ENCODE measurements around the gene PIP5KL1. TPM values are rescaled to one million over a fixed set of nuclear protein-coding genes. Genes with fewer than 3 reads are reported as not detected.

Gene PIP5KL1
- 1 to 10 TPM in 1 of 2 experiments, under 1 TPM in 1; 0.94 to 2.9 TPM for total RNA-seq

DNA sequence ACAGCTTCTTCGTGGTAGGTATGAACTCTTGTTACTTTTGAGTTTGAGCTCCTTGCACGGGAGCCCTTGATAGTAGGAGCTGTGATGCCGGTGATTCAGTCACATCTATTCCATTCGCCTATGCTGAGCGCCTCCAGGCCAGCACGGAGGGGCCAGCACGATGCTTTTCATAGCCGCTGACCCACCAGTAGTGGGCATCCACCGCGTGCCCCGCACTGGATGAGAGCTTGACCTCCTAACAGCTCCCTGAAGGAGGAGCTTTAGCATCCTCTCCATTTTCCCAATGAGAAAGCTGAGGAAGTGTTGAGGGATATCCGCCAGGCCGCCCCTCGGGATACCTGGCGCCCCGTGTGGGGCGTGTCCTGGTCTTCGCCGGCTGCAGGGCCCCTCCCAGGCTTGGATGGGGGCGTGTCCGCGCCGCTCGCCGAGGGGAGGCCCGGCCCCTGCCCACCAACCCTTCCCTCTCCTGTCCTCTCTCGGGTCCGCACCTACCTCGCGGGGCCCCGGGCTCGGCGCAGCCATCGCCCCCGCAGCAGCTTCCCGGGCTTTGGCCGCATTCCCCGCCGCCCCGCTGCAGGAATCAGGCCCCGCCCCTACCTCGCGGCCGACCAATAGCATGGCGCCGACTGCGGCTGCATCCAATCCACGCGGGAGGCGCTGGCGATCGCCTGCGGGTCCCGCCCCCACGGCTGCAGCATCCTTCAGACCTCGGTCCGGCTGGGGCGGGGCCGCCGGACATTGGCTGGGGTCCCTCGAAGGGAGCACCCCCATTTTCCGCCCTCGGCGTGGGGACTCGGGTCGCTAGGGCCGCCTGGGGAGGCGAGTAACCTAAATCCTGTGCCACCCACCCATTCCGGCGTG is at the start of gene PIP5KL1:
TSS of gene PIP5KL1 (minus strand) at position 547 of the 861 bp plus-strand sequence. CDS start at position 522, 25 bp downstream.
- intact Hi-C loops (cut with micrococcal nuclease): no loop called here
- Mint-ChIP-seq H3K27me3 (peaks cover 1% of the 10 kb centered on the region), H3K9me3 (no peaks in the 10 kb centered on the region), H3K27ac (no peak within 1 kb of the TSS), H3K4me1 (ENCODE audit: low read depth) (peaks cover 32% of the 10 kb centered on the region), H3K36me3 (peaks cover 10% of the 10 kb centered on the region), H3K4me3 (peak within 1 kb of the TSS; percentile 48)
- POLR2A ChIA-PET: interaction anchor here (0.9 to 1.1 kb wide), 3 partner anchors 9 to 51 kb away, joined by 3 to 6 read pairs (median 5); partner anchors contain the start of gene ST6GALNAC4
- DNase-seq: peak; percentile 79
- CTCF ChIA-PET: interaction anchor here (0.7 to 2.7 kb wide), 5 partner anchors 9 to 187 kb away, joined by 3 to 14 read pairs (median 5); no protein-coding TSS in a partner anchor

DNA sequence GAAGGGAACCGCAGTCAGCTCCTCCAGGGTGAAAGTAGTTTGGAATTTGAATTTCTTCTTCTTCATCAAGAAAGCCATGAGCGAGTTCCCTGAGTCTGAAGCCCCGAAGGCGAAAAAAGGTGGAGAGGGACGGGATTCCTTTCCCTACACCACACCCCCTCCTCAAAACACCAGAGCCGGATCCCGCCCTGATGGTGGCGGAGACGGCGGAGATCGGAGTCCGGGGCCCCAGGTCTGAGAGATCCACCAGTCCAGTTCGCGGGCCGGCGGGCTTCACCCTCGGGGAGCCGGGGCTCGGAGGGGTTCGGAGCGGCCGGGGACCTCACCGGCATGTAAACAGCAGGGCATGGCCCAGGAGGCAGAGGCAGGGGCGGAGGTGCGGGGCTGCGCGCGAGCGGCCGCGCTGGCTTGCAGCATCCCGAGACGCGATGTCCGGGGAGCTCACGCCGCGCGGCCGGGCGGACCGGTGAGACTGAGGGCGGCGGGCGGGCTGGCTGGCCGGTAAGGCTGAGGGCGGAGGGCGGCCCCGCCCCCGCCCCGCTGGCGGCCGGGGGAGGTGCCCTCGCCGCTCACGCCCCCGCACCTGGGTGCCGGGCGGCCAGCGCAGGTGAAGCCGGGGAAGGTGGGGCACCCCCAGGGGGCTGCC is 49.6 kb upstream of the PIP5KL1 start:
- peak; percentile 55 for DNase-seq
- peaks cover 16% of the 10 kb centered on the region for H3K36me3 Mint-ChIP-seq
- ChIA-PET POLR2A (interaction anchor here (0.5 to 7.1 kb wide), 6 partner anchors 9 to 90 kb away, joined by 3 to 45 read pairs (median 18); no protein-coding TSS in a partner anchor), CTCF (interaction anchor here (1.1 to 12.2 kb wide), 9 partner anchors 10 to 137 kb away, joined by 3 to 106 read pairs (median 6); no protein-coding TSS in a partner anchor)
- H3K4me1 Mint-ChIP-seq (ENCODE audit: low read depth): peaks cover 51% of the 10 kb centered on the region
- H3K4me3 Mint-ChIP-seq: peak overlapping the region; percentile 96
- intact Hi-C loops (cut with micrococcal nuclease): no loop called here
- no peaks in the 10 kb centered on the region for H3K27me3 Mint-ChIP-seq
- H3K27ac Mint-ChIP-seq: peak overlapping the region; percentile 84
- H3K9me3 Mint-ChIP-seq: no peaks in the 10 kb centered on the region

- Mint-ChIP-seq H3K27ac (peak overlapping the region; percentile 84), H3K36me3 (peaks cover 16% of the 10 kb centered on the region), H3K4me1 (ENCODE audit: low read depth) (peaks cover 57% of the 10 kb centered on the region), H3K9me3 (no peaks in the 10 kb centered on the region), H3K27me3 (no peaks in the 10 kb centered on the region), H3K4me3 (peak overlapping the region; percentile 96)
- POLR2A ChIA-PET: interaction anchor here (0.5 to 7.1 kb wide), 6 partner anchors 8 to 215 kb away, joined by 3 to 45 read pairs (median 17); no protein-coding TSS in a partner anchor
- DNase-seq: no peak
- CTCF ChIA-PET: interaction anchor here (0.7 to 12.2 kb wide), 9 partner anchors 9 to 138 kb away, joined by 3 to 106 read pairs (median 6); no protein-coding TSS in a partner anchor
- intact Hi-C loops (cut with micrococcal nuclease): loop anchor here (1.0 to 5.0 kb wide), 2 partner anchors 9 to 207 kb away; no protein-coding TSS in a partner anchor
Observed at GRCh38 chr9:127979333-127980059, 48.9 kb upstream of the PIP5KL1 start.

- H3K27ac Mint-ChIP-seq: peak overlapping the region; percentile 84
- intact Hi-C loops (cut with micrococcal nuclease): loop anchor here (1.0 to 5.0 kb wide), 2 partner anchors 9 to 207 kb away; no protein-coding TSS in a partner anchor
- peaks cover 61% of the 10 kb centered on the region for H3K4me1 Mint-ChIP-seq (ENCODE audit: low read depth)
Observed at GRCh38 chr9:127979015-127979332, 48.4 kb upstream of the PIP5KL1 start.

DNA sequence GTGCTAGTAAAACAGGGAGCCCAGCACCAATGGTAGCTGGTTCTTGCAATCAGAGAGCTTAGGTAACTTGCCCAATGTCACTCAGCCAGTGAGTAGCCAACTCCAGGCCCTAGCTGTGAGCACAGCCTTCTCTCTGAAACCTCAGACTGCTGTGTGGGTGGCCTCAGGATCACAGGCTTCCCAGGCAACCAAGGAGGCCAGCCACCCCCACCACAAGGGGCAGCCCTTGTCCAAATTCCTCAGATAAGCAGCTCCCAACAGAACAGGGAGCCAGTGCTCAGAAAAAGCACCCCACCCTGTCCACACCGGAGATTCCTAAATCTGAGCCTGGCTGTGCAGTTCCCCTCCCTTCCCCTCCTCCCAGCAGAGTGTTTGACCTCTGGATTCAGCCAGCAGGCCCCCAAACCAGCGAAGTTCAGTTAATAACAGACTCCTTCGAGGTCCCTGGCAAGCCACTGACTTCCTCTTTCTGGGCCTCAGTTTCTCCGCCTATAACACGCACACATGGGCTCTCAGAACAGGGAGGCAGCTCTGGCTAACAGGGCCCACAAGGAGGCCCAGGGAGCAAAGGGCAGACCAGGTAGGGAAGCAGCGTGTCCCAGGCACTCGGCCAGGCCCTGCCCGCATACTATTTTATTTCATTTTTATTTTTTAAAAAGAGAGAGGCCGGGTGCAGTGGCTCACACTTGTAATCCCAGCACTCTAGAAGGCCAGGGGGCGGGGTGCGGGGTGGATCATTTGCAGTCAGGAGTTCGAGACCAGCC is 47.5 kb upstream of the PIP5KL1 start:
- no peaks in the 10 kb centered on the region for H3K27me3 Mint-ChIP-seq
- no peaks in the 10 kb centered on the region for H3K9me3 Mint-ChIP-seq
- POLR2A ChIA-PET: interaction anchor here (0.8 to 7.1 kb wide), 6 partner anchors 7 to 116 kb away, joined by 3 to 45 read pairs (median 16); no protein-coding TSS in a partner anchor
- H3K4me1 Mint-ChIP-seq (ENCODE audit: low read depth): peaks cover 62% of the 10 kb centered on the region
- DNase-seq: peak; percentile 56
- H3K36me3 Mint-ChIP-seq: peaks cover 16% of the 10 kb centered on the region
- H3K4me3 Mint-ChIP-seq: peak overlapping the region; percentile 96
- intact Hi-C loops (cut with micrococcal nuclease): loop anchor here (1.0 to 5.0 kb wide), 3 partner anchors 23 to 206 kb away; no protein-coding TSS in a partner anchor
- H3K27ac Mint-ChIP-seq: peak overlapping the region; percentile 88
- CTCF ChIA-PET: interaction anchor here (1.4 to 12.2 kb wide), 5 partner anchors 24 to 57 kb away, joined by 5 to 106 read pairs (median 29); no protein-coding TSS in a partner anchor

More at GRCh38 chr9:127979015-127979332, 48.4 kb upstream of the PIP5KL1 start:
- H3K36me3 Mint-ChIP-seq: peaks cover 16% of the 10 kb centered on the region
- ChIA-PET CTCF (interaction anchor here (0.7 to 12.2 kb wide), 7 partner anchors 20 to 137 kb away, joined by 3 to 106 read pairs (median 25); no protein-coding TSS in a partner anchor), POLR2A (interaction anchor here (0.5 to 7.1 kb wide), 5 partner anchors 8 to 214 kb away, joined by 3 to 45 read pairs (median 29); no protein-coding TSS in a partner anchor)
- H3K9me3 Mint-ChIP-seq: no peaks in the 10 kb centered on the region
- DNase-seq: no peak
- H3K4me3 Mint-ChIP-seq: peak overlapping the region; percentile 96
- H3K27me3 Mint-ChIP-seq: no peaks in the 10 kb centered on the region

- POLR2A ChIA-PET: interaction anchor here (0.8 to 7.1 kb wide), 5 partner anchors 22 to 117 kb away, joined by 3 to 45 read pairs (median 3); no protein-coding TSS in a partner anchor
- Mint-ChIP-seq H3K9me3 (no peaks in the 10 kb centered on the region), H3K36me3 (peaks cover 16% of the 10 kb centered on the region), H3K27me3 (no peaks in the 10 kb centered on the region), H3K4me1 (ENCODE audit: low read depth) (peaks cover 65% of the 10 kb centered on the region), H3K27ac (peak overlapping the region; percentile 88), H3K4me3 (peak overlapping the region; percentile 96)
- intact Hi-C loops (cut with micrococcal nuclease): loop anchor here (1.0 to 5.0 kb wide), 3 partner anchors 22 to 205 kb away; no protein-coding TSS in a partner anchor
- peak; percentile 59 for DNase-seq
- CTCF ChIA-PET: interaction anchor here (1.3 to 12.2 kb wide), 6 partner anchors 23 to 57 kb away, joined by 3 to 106 read pairs (median 27); no protein-coding TSS in a partner anchor
Observed at GRCh38 chr9:127977009-127977883, 46.7 kb upstream of the PIP5KL1 start.

DNA sequence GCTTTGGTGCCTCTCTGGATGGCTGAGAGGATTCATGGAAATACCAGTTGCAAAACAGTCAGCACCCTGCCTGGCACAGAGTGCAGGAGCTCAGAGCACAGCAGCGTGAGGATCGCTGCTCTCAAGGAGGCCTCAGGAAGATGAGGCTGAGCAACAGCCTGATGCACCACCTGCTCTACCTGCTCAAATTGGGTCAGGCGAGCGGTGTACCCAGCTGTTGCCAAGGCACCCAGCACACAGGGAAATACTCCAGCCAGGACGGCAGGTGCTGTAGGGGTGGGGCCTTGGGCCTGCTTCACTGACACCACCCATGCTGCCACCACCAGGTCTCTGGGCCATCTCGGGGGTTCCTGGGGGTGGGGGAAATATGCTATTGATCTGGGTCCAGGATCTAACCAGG is 45.9 kb upstream of the PIP5KL1 start:
- H3K4me1 Mint-ChIP-seq (ENCODE audit: low read depth): peaks cover 67% of the 10 kb centered on the region
- H3K9me3 Mint-ChIP-seq: no peaks in the 10 kb centered on the region
- peaks cover 16% of the 10 kb centered on the region for H3K36me3 Mint-ChIP-seq
- ChIA-PET CTCF (interaction anchor here (0.7 to 12.2 kb wide), 6 partner anchors 21 to 58 kb away, joined by 3 to 106 read pairs (median 16); no protein-coding TSS in a partner anchor), POLR2A (interaction anchor here (1.4 to 7.1 kb wide), 4 partner anchors 21 to 118 kb away, joined by 3 to 45 read pairs (median 17); no protein-coding TSS in a partner anchor)
- DNase-seq: no peak
- H3K27ac Mint-ChIP-seq: peak overlapping the region; percentile 88
- peak overlapping the region; percentile 96 for H3K4me3 Mint-ChIP-seq
- H3K27me3 Mint-ChIP-seq: no peaks in the 10 kb centered on the region
- intact Hi-C loops (cut with micrococcal nuclease): loop anchor here (5.0 kb wide), 1 partner anchor 204 kb away; no protein-coding TSS in a partner anchor

DNA sequence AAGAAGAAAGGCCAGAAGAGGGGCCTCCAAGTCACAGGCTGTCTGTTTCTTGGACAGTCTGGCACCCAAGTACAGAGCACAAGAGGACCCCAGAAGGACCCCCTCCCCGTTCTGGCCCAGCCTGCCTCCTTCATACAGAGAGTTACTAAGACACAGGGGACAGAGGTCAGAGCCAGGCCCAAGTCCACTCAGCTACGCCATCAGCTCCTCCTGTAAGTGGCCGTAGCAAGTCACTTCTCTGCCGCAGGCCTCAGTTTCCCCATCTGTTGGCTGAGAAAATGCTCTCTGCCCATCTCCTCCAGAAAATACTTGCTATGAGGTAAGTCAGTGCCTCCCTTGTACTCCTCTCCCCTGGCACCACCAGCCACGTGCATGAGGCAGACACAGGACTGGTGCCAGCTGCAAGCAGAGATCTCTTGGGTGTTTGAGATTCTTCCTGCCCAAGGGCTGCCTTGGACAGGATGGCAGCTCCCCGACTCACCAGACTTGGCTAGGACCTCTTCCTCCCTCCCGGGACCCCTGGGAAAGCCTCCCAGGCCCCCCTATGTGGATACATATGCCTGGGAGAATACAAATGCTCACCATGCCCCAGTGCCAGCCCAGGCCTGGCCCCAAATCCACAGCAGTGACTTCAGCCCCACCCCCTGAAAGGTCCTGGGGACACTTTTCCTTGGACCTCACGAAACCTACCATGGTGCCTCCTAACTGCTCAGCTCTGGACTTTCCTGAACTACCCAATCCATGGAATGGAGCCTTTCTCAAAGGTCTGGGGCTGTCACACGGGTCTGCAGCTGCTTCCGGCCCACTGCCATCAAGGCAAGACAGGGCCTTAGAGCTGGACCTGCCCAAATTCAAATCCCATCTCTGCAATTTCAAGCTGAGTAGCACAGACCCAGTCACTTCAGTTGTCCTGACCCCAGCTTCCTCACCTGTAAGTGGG is 45.1 kb upstream of the PIP5KL1 start:
- ChIA-PET POLR2A (interaction anchor here (1.4 to 7.1 kb wide), 4 partner anchors 20 to 119 kb away, joined by 3 to 45 read pairs (median 18); no protein-coding TSS in a partner anchor), CTCF (interaction anchor here (0.7 to 12.2 kb wide), 8 partner anchors 20 to 59 kb away, joined by 3 to 106 read pairs (median 4); no protein-coding TSS in a partner anchor)
- H3K27ac Mint-ChIP-seq: peak overlapping the region; percentile 88
- DNase-seq: no peak
- intact Hi-C loops (cut with micrococcal nuclease): loop anchor here (5.0 kb wide), 1 partner anchor 203 kb away; no protein-coding TSS in a partner anchor
- H3K4me1 Mint-ChIP-seq (ENCODE audit: low read depth): peaks cover 72% of the 10 kb centered on the region
- no peaks in the 10 kb centered on the region for H3K27me3 Mint-ChIP-seq
- peaks cover 16% of the 10 kb centered on the region for H3K36me3 Mint-ChIP-seq
- H3K4me3 Mint-ChIP-seq: peak overlapping the region; percentile 96
- no peaks in the 10 kb centered on the region for H3K9me3 Mint-ChIP-seq

Measured in activated CD4-positive, alpha-beta memory T cell treated with anti-CD3 and anti-CD28 coated beads for 36 hours (primary cell).